A673 (cell line): ENCODE results near the gene METTL25B. TPM values are rescaled to one million over a fixed set of nuclear protein-coding genes. Genes with fewer than 3 reads are reported as not detected.

Source experiments
- BruUV-seq: library from RNA; stranded (reverse); fragments of 400-500 nt; replicated peaks from 2 replicates; lab custom pipeline; 2021; lab: Mats Ljungman, UMichigan
- CTCF ChIA-PET: fragments of 300-600 bp; sonication (Branson Sonifier 250); formaldehyde crosslinking; loops from one replicate; lab custom pipeline; 2022; ENCODE audit warnings: antibody characterized with exemption; lab: Charles Lee
- POLR2A ChIA-PET: fragments of 300-600 bp; sonication (Branson Sonifier 250); formaldehyde crosslinking; loops from one replicate; lab custom pipeline; 2022; ENCODE audit warnings: antibody characterized with exemption; ENCODE audit not compliant: low non-redundant PET; lab: Charles Lee
- DNase-seq: peaks from one replicate; pipeline ENCODE4 v3.0.0-alpha.2; 2015; ENCODE audit warnings: low spot score
- H3K27ac ChIP-seq: fragments of 200-600 bp; sonication (generic); 2 replicates; pipeline ENCODE4 v1.5.1; 2016; ENCODE audit warnings: mixed run types, low read depth, mild to moderate bottlenecking, mixed read lengths, antibody characterized with exemption, low read length; ENCODE audit not compliant: poor library complexity, severe bottlenecking
- H3K27me3 ChIP-seq: fragments of 200-600 bp; sonication (generic); replicated peaks from 2 replicates; pipeline ENCODE4 v1.6.1; 2017; ENCODE audit warnings: mixed run types, low read depth, mild to moderate bottlenecking, mixed read lengths, antibody characterized with exemption, low read length; ENCODE audit not compliant: insufficient read depth, poor library complexity
- H3K36me3 ChIP-seq: fragments of 200-600 bp; sonication (generic); 2 replicates; pipeline ENCODE4 v1.6.1; 2016; ENCODE audit warnings: mixed run types, mild to moderate bottlenecking, mixed read lengths, antibody characterized with exemption, low read length; ENCODE audit not compliant: insufficient read depth, poor library complexity, severe bottlenecking
- H3K4me1 ChIP-seq: fragments of 200-600 bp; sonication (generic); 2 replicates; pipeline ENCODE4 v1.6.1; 2017; ENCODE audit warnings: mixed run types, mild to moderate bottlenecking, mixed read lengths, antibody characterized with exemption, low read length; ENCODE audit not compliant: insufficient read depth, poor library complexity, severe bottlenecking
- H3K4me3 ChIP-seq: fragments of 200-600 bp; sonication (generic); 2 replicates; pipeline ENCODE4 v1.5.1; 2016; ENCODE audit warnings: low read depth, mixed run types, mild to moderate bottlenecking, mixed read lengths, low read length; ENCODE audit not compliant: poor library complexity, severe bottlenecking
- H3K9me3 ChIP-seq: fragments of 200-600 bp; sonication (generic); 2 replicates; pipeline ENCODE4 v1.6.1; 2016; ENCODE audit warnings: mixed run types, low read depth, mild to moderate bottlenecking, mixed read lengths, antibody characterized with exemption, low read length; ENCODE audit not compliant: poor library complexity, severe bottlenecking
- CTCF ChIP-seq: fragments of 300-800, 200-600 bp; sonication (generic); conservative IDR thresholded peaks from 2 replicates; pipeline ENCODE4 v1.5.1; 2017; ENCODE audit warnings: low read depth, mild to moderate bottlenecking, antibody characterized with exemption, low read length, moderate library complexity, mixed read lengths
- EZH2 ChIP-seq: fragments of 200-600 bp; sonication (generic); IDR thresholded peaks from 2 replicates; pipeline ENCODE4 v1.6.1; 2017; ENCODE audit warnings: borderline replicate concordance, low read depth, mild to moderate bottlenecking, mixed read lengths, antibody characterized with exemption, low read length; ENCODE audit not compliant: poor library complexity, severe bottlenecking
- intact Hi-C: fragments of 100-400 bp; cut with micrococcal nuclease; formaldehyde crosslinking; loops from one replicate; pipeline ENCODE4 v1.10.0; 2022; ENCODE audit not compliant: unreplicated experiment
- total RNA-seq: library from RNA; stranded (reverse); gene quantifications from 2 replicates; pipeline ENCODE4 v1.2.3, GENCODE V29; 2021

Gene METTL25B
- total RNA-seq, 1 experiment from 2014 or later = 20.2 TPM

- Histone ChIP-seq H3K27ac (peak overlapping the region; percentile 98), H3K9me3 (no peaks in the 10 kb centered on the region), H3K27me3 (no peaks in the 10 kb centered on the region), H3K4me1 (peaks cover 44% of the 10 kb centered on the region), H3K36me3 (peaks cover 17% of the 10 kb centered on the region), H3K4me3 (peak overlapping the region; percentile 92)
- TF ChIP-seq EZH2 = no peak
- TF ChIP-seq CTCF = no peak
- BruUV-seq = no TSS peak
- intact Hi-C loops = no loop called here
- ChIA-PET POLR2A (no interaction called here), CTCF (no interaction called here)
- peak; percentile 29 for DNase-seq
Observed at GRCh38 chr1:156748670-156749418, 20.6 kb downstream of the METTL25B start.

GRCh38 chr1:156749419-156750118 lies 21.3 kb downstream of the METTL25B start:
- H3K4me3 ChIP-seq = peak overlapping the region; percentile 92
- intact Hi-C loops = loop anchor here (2.0 kb wide), 1 partner anchor 17 kb away; the partner anchor contains the start of gene PRCC
- H3K9me3 ChIP-seq = no peaks in the 10 kb centered on the region
- ChIA-PET POLR2A (no interaction called here), CTCF (no interaction called here)
- DNase-seq = peak; percentile 25
- peak overlapping the region; percentile 98 for H3K27ac ChIP-seq
- H3K4me1 ChIP-seq = peaks cover 44% of the 10 kb centered on the region
- no TSS peak for BruUV-seq
- no peak for TF ChIP-seq CTCF
- H3K36me3 ChIP-seq = peaks cover 12% of the 10 kb centered on the region
- no peaks in the 10 kb centered on the region for H3K27me3 ChIP-seq

GRCh38 chr1:156750191-156750672 lies 22.0 kb downstream of the METTL25B start:
- CTCF ChIA-PET = no interaction called here
- peak; percentile 41 for DNase-seq
- no TSS peak for BruUV-seq
- H3K27me3 ChIP-seq = no peaks in the 10 kb centered on the region
- TF ChIP-seq EZH2 (no peak), CTCF (no peak)
- H3K36me3 ChIP-seq = peaks cover 6% of the 10 kb centered on the region
- POLR2A ChIA-PET = interaction anchor here (0.7 kb wide), 1 partner anchor 638 kb away, joined by 3 read pairs; no protein-coding TSS in a partner anchor
- H3K9me3 ChIP-seq = no peaks in the 10 kb centered on the region
- H3K4me3 ChIP-seq = peak overlapping the region; percentile 92
- intact Hi-C loops = loop anchor here (2.0 kb wide), 1 partner anchor 17 kb away; the partner anchor contains the start of gene PRCC
- peaks cover 44% of the 10 kb centered on the region for H3K4me1 ChIP-seq
- H3K27ac ChIP-seq = peak overlapping the region; percentile 98
